HepG2 (cell line): Measurements from ENCODE around the gene INO80B. TPM values are rescaled to one million over a fixed set of nuclear protein-coding genes. Genes with fewer than 3 reads are reported as not detected.

Experiments used
- CEBPG ChIP-seq: IDR thresholded peaks from 2 replicates; pipeline ENCODE4 v1.6.1; 2016
- EEA1 ChIP-seq: sonication (generic); formaldehyde crosslinking; IDR thresholded peaks from 2 replicates; pipeline ENCODE4 v1.5.1; 2020; ENCODE audit warnings: mild to moderate bottlenecking, missing genetic modification reagents, borderline replicate concordance
- FOSL2 ChIP-seq: sonication (generic); formaldehyde crosslinking; IDR thresholded peaks from 2 replicates; pipeline ENCODE4 v1.4.0; 2020; ENCODE audit warnings: missing genetic modification reagents
- FOXA3 ChIP-seq: IDR thresholded peaks from 2 replicates; pipeline ENCODE4 v1.6.1; 2016; ENCODE audit warnings: missing genetic modification reagents, missing compliant biosample characterization
- GLI4 ChIP-seq: sonication (generic); formaldehyde crosslinking; IDR thresholded peaks from 2 replicates; pipeline ENCODE4 v1.5.1; 2020; ENCODE audit warnings: missing genetic modification reagents, mild to moderate bottlenecking, moderate library complexity, borderline replicate concordance
- MBNL3 ChIP-seq: fragments of 250-450 bp; sonication (Bioruptor Pico); conservative IDR thresholded peaks from 2 replicates; pipeline ENCODE4 v1.8.0; 2022; ENCODE audit warnings: mild to moderate bottlenecking, inconsistent platforms
- NONO ChIP-seq, 2 experiments: fragments of 450-650 bp in 1 of 2; sonication (generic) in 1 of 2; formaldehyde crosslinking in 1 of 2; IDR thresholded peaks in 1 of 2; conservative IDR thresholded peaks in 1 of 2; 2 replicates each; pipeline versions ENCODE4 v1.6.1 to v1.8.0; 2017 to 2022; ENCODE audit warnings: mild to moderate bottlenecking in 1 of 2, missing genetic modification reagents in 1 of 2, moderate library complexity in 1 of 2
- NR3C1 ChIP-seq: sonication (generic); formaldehyde crosslinking; IDR thresholded peaks from 2 replicates; pipeline ENCODE4 v1.4.0; 2020; ENCODE audit warnings: missing genetic modification reagents
- PHF20 ChIP-seq: sonication (generic); formaldehyde crosslinking; IDR thresholded peaks from 2 replicates; pipeline ENCODE4 v1.5.0; 2020; ENCODE audit warnings: mild to moderate bottlenecking, missing genetic modification reagents
- PLRG1 ChIP-seq: fragments of 450-650 bp; conservative IDR thresholded peaks from 2 replicates; pipeline ENCODE4 v1.6.1; 2016
- RFX5 ChIP-seq: IDR thresholded peaks from 2 replicates; pipeline ENCODE4 v1.6.1; 2011; ENCODE audit warnings: low read depth, low read length, improper control_type of control experiment
- ZNF329 ChIP-seq: sonication (generic); formaldehyde crosslinking; IDR thresholded peaks from 2 replicates; pipeline ENCODE4 v1.9.0; 2021; ENCODE audit warnings: low read depth, mild to moderate bottlenecking, missing genetic modification reagents
- ZNF382 ChIP-seq: sonication (generic); formaldehyde crosslinking; IDR thresholded peaks from 2 replicates; pipeline ENCODE4 v1.5.0; 2020; ENCODE audit warnings: missing genetic modification reagents, mild to moderate bottlenecking, borderline replicate concordance
- polyA plus RNA-seq, 8 experiments: library from polyadenylated mRNA; depleted of rRNA in 3 of 8; stranded (reverse) in 7 of 8; unstranded in 1 of 8; fragments of >200 nt; fragmentation: Illumina TruSeq in 4 of 8; extraction: Trizol in 4 of 8; gene quantifications; 2 replicates each; pipeline versions ENCODE4 v1.2.1 to v1.2.3, GENCODE V29; 2011 to 2016; ENCODE audit warnings: low read depth in 4 of 8, missing spikeins in 1 of 8, mixed read lengths in 1 of 8; ENCODE audit not compliant: insufficient read depth in 1 of 8
- total RNA-seq, 5 experiments: library from RNA; depleted of rRNA; stranded (reverse); fragments of >200 nt; fragmentation: Illumina TruSeq; extraction: Trizol; gene quantifications; 2 replicates each; pipeline ENCODE4 v1.2.3, GENCODE V29; 2016; ENCODE audit warnings: low read depth in 1 of 5
- TF ChIP-seq, protein P1 (sequence below): sonication (generic); formaldehyde crosslinking; IDR thresholded peaks from 2 replicates; pipeline ENCODE4 v1.8.0; 2022; ENCODE audit warnings: missing genetic modification reagents, low read depth, mild to moderate bottlenecking, borderline replicate concordance
- TF ChIP-seq, protein P2 (sequence below), 2 experiments: sonication (generic) in 1 of 2; formaldehyde crosslinking in 1 of 2; IDR thresholded peaks; 2 replicates each; pipeline versions ENCODE4 v1.6.1 to v1.9.0; 2014 to 2022; ENCODE audit warnings: antibody characterized with exemption in 1 of 2, borderline replicate concordance in 1 of 2, inconsistent platforms in 1 of 2, low read depth in 1 of 2, missing genetic modification reagents in 1 of 2
- TF ChIP-seq, protein P3 (sequence below): sonication (generic); formaldehyde crosslinking; conservative IDR thresholded peaks from 2 replicates; pipeline ENCODE4 v1.8.0; 2022; ENCODE audit warnings: missing genetic modification reagents
- TF ChIP-seq, protein P4 (sequence below): sonication (generic); formaldehyde crosslinking; IDR thresholded peaks from 2 replicates; pipeline ENCODE4 v1.4.0; 2020; ENCODE audit warnings: missing genetic modification reagents
- TF ChIP-seq, protein P5 (sequence below): sonication (generic); formaldehyde crosslinking; IDR thresholded peaks from 2 replicates; pipeline ENCODE4 v1.4.0; 2020; ENCODE audit warnings: missing genetic modification reagents, borderline replicate concordance

The INO80B gene
- total and polyA plus RNA-seq, 2 of the 13 experiments (the other 11 are each of a cell fraction or from before 2014, with no cell fraction given), result 6.2 to 14.5 TPM

DNA sequence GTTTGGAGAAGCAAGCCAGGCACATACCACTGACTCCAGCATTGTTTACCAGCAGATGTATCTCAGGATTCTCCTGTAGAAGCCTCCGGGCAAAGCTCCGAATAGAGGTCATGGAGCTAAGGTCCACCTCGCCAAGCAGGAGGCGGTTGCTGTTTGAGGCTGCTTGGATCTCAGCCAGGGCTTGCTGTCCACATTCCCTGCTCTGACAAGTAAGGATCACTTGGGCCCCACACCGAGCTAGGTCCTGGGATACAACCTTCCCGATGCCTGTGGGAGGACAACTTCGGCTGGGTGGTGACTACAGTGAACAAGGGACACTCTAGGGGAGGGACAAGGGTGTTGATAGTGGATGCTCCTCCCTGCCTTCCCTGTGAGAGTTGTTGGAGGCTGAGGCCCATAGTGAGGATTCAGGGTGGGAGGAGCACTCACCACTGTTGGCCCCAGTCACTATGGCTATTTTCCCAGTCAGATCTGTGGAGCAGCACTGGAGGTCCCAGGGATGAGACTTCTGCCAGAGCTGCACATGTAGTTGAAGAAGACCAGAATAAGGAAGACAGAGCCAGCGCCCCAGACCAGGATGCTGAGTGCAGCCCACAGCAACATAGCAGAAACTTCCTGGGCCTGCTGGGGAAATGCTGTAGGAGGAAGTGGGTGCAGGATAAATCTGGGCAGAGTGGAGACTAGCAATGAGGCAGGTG, 41.7 kb upstream of the INO80B start (continued):
- TF ChIP-seq MBNL3 (no peak), NONO (IDR thresholded peaks at IDR 0.05) (no peak), NONO (CRISPR knock-in tag; conservative IDR thresholded peaks at IDR 0.05) (no peak), CEBPG (CRISPR knock-in tag) (peak; percentile 15; the same call in 1 of the 2 replicates), EEA1 (CRISPR knock-in tag) (no peak), ZNF382 (CRISPR knock-in tag) (no peak), FOXA3 (CRISPR knock-in tag) (peak; percentile 56; the same call in 1 of the 2 replicates), PLRG1 (no peak), FOSL2 (CRISPR knock-in tag) (peak; percentile 20; the same call in 1 of the 2 replicates), PHF20 (CRISPR knock-in tag) (0 out of 2 replicates have a peak, but pooled peaks have one; percentile 12), NR3C1 (no peak), RFX5 (no peak), ZNF329 (CRISPR knock-in tag) (no peak), GLI4 (CRISPR knock-in tag) (no peak)
- TF ChIP-seq, protein P1, sequence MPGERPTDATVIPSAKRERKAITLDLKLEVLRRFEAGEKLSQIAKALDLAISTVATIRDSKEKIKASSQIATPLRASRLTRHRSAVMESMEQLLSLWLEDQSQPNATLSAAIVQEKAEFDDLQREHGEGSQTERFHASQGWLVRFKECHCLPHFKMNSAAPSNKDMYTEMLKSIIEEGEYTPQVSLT, result no peak
- TF ChIP-seq, protein P2, sequence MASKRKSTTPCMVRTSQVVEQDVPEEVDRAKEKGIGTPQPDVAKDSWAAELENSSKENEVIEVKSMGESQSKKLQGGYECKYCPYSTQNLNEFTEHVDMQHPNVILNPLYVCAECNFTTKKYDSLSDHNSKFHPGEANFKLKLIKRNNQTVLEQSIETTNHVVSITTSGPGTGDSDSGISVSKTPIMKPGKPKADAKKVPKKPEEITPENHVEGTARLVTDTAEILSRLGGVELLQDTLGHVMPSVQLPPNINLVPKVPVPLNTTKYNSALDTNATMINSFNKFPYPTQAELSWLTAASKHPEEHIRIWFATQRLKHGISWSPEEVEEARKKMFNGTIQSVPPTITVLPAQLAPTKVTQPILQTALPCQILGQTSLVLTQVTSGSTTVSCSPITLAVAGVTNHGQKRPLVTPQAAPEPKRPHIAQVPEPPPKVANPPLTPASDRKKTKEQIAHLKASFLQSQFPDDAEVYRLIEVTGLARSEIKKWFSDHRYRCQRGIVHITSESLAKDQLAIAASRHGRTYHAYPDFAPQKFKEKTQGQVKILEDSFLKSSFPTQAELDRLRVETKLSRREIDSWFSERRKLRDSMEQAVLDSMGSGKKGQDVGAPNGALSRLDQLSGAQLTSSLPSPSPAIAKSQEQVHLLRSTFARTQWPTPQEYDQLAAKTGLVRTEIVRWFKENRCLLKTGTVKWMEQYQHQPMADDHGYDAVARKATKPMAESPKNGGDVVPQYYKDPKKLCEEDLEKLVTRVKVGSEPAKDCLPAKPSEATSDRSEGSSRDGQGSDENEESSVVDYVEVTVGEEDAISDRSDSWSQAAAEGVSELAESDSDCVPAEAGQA (IDR thresholded peaks at IDR 0.05; ENCODE audit: low read depth), result no peak
- TF ChIP-seq, protein P2 (CRISPR knock-in tag; IDR thresholded peaks at IDR 0.05; ENCODE audit: borderline replicate concordance), result no peak
- TF ChIP-seq, protein P3, sequence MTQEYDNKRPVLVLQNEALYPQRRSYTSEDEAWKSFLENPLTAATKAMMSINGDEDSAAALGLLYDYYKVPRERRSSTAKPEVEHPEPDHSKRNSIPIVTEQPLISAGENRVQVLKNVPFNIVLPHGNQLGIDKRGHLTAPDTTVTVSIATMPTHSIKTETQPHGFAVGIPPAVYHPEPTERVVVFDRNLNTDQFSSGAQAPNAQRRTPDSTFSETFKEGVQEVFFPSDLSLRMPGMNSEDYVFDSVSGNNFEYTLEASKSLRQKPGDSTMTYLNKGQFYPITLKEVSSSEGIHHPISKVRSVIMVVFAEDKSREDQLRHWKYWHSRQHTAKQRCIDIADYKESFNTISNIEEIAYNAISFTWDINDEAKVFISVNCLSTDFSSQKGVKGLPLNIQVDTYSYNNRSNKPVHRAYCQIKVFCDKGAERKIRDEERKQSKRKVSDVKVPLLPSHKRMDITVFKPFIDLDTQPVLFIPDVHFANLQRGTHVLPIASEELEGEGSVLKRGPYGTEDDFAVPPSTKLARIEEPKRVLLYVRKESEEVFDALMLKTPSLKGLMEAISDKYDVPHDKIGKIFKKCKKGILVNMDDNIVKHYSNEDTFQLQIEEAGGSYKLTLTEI (CRISPR knock-in tag), result no peak
- TF ChIP-seq, protein P4, sequence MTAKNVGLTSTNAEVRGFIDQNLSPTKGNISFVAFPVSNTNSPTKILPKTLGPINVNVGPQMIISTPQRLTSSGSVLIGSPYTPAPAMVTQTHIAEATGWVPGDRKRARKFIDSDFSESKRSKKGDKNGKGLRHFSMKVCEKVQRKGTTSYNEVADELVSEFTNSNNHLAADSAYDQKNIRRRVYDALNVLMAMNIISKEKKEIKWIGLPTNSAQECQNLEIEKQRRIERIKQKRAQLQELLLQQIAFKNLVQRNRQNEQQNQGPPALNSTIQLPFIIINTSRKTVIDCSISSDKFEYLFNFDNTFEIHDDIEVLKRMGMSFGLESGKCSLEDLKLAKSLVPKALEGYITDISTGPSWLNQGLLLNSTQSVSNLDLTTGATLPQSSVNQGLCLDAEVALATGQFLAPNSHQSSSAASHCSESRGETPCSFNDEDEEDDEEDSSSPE (CRISPR knock-in tag), result no peak
- TF ChIP-seq, protein P5, sequence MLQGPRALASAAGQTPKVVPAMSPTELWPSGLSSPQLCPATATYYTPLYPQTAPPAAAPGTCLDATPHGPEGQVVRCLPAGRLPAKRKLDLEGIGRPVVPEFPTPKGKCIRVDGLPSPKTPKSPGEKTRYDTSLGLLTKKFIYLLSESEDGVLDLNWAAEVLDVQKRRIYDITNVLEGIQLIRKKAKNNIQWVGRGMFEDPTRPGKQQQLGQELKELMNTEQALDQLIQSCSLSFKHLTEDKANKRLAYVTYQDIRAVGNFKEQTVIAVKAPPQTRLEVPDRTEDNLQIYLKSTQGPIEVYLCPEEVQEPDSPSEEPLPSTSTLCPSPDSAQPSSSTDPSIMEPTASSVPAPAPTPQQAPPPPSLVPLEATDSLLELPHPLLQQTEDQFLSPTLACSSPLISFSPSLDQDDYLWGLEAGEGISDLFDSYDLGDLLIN, result no peak
